M059J (cell line): ENCODE data around the gene ASTN2. TPM values are rescaled to one million over a fixed set of nuclear protein-coding genes. Genes with fewer than 3 reads are reported as not detected.
A peak's percentile ranks its signal among the peaks of the same experiment; 100 is the strongest.

Source experiments
- DNase-seq: peaks from one replicate; pipeline ENCODE4 v3.0.0-alpha.2; 2012; ENCODE audit warnings: low read depth
- total RNA-seq: library from RNA; depleted of rRNA; stranded (reverse); fragments of >200 nt; shearing (Covaris generic); gene quantifications from 2 replicates; pipeline ENCODE4 v1.2.3, GENCODE V29; 2014

ASTN2 gene
- total RNA-seq, 1 experiment from 2014 or later = 4.2 TPM

DNA sequence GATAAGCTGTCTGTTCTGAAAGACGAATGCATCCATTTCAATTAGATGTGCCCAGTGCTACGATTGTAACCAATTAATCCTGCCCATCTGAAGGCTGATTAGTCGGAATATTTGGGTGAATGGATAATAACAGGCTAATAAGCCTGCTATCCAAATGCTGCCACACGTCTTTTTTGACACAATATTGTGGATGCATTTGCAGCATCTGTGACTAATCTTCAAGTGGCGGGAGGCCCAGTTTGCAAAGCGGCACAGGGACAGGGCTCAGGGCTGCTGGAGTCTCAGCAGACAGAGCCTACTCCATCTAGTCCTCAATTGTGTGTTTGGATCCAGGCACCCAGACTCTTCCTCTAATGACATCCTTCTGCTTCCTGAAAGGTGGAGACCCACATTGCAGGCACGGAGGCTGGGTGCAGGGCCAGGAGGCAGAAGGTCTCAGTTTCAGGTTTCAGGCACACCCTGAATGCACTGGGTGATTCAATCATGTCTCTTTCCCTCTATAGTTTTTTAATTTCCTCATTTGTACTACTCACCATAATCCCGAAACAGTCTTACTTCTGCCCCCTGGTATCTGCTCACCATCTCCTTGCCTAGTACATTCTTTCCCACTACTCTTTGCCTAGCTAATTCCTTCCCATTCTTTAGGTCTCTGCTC is 169.6 kb downstream of the ASTN2 start:
- DNase-seq = no peak

DNA sequence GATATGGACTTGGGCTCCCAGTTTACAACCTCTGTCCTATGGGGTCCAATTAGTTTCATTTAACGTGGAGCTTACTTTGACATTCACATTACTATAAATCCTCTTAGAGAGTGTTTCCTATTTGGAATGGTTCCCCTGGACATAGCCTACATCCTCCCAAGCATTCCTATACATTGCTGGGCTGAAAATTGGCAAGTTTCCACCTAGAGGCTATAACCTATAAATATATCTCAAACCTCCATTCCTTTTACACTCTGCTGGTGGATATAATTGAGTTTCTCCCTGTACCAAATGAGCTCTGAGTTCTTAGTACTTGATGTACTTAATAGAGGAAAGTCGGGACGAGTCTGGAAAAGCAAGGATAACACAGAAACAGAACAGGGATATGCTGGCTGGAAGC is 172.8 kb downstream of the ASTN2 start:
- no peak for DNase-seq

- DNase-seq = no peak
Measured at GRCh38 chr9:117239428-117239827, 175.4 kb downstream of the ASTN2 start.

DNA sequence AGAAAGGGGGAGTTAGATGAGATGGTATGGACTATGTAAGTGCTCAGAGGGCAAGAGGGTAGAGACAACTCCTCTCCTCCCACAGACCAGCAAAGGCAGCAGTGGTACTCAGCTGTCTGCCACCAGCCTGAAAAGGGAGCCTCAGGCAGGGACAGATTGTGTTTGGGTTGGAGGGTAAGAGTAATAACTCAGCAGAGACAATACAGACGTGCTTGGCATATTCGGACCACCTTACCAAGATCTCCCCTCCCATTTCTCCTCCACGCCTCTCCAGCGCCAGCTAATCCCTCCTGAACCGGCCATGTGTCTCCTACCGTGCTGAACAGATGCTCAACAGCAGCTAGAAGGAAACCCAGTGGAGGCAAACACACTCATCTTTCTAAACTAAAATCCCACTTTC is 180.8 kb downstream of the ASTN2 start:
- no peak for DNase-seq

DNA sequence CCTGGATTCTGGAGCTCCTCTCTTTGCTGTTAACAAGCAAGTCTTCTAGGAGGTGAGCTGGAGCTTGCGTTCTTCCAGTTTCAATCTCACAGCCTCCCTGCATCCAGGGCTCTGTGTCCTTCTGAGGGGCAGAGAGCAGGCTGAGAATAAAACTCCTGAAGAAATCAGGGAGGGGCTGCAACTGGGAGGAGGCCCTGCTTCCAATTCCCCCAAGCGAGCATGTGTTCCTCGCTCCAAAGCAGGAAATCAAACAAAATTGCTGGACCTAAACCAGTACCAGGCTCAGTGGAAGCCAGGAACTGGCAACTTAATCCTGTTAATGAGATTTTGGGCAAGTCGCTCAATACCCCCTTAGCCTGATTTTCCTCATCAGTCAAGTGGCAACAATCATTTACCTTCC is 181.8 kb downstream of the ASTN2 start:
- no peak for DNase-seq

- DNase-seq = no peak
Measured at GRCh38 chr9:117232281-117232680, 182.6 kb downstream of the ASTN2 start.

DNA sequence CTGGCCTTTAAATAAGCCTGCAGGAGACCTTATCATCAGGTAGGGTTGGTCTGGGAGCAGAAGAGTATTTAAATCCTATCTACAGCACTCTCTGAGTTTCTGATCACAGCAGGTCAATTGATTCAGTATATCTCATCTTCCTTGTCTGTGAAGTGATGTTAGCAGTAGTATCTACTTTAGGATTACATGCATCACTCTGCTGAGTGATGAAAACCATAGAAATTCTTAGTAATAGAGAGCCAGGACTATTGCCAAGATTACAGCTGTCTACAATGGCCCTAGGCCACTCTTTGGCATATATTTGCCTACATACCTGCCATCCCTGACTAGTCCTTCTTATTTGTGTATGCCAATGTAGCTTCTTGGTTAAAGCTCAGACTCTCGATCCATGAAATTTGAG is 183.8 kb downstream of the ASTN2 start:
- no peak for DNase-seq

GRCh38 chr9:117224695-117225094 is 190.2 kb downstream of the ASTN2 start:
- DNase-seq = peak; percentile 3

GRCh38 chr9:117218951-117219350 is 195.9 kb downstream of the ASTN2 start:
- DNase-seq = no peak

- DNase-seq = no peak
Measured at GRCh38 chr9:117214416-117214815, 200.4 kb downstream of the ASTN2 start.

- DNase-seq = no peak
Measured at GRCh38 chr9:117211280-117211679, 203.6 kb downstream of the ASTN2 start.

DNA sequence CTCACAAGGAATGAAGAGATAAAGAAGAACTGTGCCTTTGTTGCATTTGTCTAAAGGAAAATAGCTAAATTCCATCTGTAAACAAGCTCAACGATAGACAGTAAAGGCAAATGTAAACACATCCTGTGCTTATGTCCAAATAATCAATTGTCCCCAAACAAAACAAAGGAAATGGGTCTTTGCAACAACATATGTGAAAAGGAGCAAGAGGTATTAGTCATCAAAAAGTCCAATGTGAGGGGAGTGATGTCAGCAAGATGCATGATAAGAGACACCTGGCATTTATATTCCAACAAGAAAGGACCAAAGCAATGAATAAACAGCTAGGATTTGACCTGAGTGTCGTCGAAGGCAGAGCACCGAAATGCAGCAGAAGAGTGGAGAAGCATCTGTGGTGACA is 209.1 kb downstream of the ASTN2 start:
- no peak for DNase-seq

- no peak for DNase-seq
Measured at GRCh38 chr9:117204971-117205370, 209.9 kb downstream of the ASTN2 start.

DNA sequence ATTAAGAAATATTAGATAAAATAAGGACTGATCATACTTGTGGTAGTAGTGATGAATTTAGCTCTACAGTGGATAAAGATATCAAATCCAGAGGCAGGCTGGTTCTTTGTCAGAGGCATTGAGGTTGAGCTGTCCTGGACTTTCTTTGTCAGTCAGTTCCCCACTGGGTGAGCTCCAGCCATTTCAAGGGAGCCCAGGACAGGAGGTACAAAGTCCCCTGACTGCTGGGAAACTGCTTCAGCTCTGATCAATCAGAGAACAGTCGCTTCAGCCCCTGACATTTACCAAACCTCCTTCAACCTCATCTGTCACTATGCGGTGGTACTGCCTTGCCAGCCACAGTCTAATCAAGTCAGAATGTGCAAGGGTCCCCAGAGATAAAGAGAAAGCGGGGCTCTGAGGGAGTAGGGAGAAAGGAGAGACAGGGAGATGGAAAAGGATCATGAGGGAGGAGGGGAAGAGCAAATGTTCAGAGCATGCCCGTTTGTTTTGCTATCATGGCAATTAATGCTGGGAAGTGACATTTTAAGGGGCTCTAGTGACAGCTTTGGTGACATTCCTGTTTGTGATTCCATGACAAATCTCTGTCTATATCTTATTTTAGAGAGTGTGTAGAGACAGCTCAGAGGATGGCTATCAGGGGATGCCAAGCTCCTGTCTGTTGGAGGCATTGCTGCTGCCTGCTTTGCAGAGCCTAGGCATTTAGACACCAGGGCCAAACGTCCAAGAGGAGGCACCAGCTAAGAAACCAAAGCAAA is 223.2 kb downstream of the ASTN2 start:
- DNase-seq = no peak

DNA sequence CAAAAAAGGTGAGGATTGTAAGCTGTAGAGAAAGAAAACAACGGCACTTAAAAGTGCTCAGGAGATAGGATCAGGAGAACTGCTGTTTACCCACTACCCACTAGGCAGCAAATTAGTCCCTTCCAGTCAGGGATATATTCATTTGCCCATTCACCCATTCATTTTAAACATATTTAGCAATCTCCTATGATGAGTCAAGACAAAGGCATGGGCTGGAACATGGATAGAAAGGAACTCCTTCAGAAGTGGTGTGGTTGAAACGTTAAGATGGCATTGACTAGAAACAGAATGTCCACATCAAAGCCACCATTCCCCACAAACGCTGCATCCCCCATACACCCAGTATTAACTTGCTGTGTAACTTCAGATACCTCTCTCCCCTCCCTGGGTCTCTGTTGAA is 225.7 kb downstream of the ASTN2 start:
- peak; percentile 11 for DNase-seq

GRCh38 chr9:117188394-117188793 is 226.5 kb downstream of the ASTN2 start:
- no peak for DNase-seq

GRCh38 chr9:117187498-117187897 is 227.4 kb downstream of the ASTN2 start:
- no peak for DNase-seq

GRCh38 chr9:117184173-117184572 is 230.7 kb downstream of the ASTN2 start:
- no peak for DNase-seq

DNA sequence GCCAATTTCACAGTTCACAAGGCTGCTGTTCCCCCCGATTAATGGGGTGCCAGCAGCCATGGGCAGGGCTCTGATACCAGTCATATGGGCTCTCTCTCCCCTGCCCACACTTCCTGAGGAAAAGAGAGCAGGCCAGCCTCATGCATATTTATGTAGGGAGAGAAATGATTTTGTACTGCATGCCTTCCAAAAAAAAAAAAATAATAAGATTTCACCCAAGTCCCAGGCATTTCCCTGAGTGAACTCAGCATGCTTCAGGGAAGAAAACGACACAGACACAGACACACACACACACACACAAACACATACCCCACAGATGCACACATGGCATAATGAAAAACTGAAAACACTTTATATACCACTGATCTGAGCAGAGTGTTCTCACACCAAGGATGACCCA is 232.8 kb downstream of the ASTN2 start:
- DNase-seq = no peak

- DNase-seq = no peak
Measured at GRCh38 chr9:117180896-117181445, 233.9 kb downstream of the ASTN2 start.

DNA sequence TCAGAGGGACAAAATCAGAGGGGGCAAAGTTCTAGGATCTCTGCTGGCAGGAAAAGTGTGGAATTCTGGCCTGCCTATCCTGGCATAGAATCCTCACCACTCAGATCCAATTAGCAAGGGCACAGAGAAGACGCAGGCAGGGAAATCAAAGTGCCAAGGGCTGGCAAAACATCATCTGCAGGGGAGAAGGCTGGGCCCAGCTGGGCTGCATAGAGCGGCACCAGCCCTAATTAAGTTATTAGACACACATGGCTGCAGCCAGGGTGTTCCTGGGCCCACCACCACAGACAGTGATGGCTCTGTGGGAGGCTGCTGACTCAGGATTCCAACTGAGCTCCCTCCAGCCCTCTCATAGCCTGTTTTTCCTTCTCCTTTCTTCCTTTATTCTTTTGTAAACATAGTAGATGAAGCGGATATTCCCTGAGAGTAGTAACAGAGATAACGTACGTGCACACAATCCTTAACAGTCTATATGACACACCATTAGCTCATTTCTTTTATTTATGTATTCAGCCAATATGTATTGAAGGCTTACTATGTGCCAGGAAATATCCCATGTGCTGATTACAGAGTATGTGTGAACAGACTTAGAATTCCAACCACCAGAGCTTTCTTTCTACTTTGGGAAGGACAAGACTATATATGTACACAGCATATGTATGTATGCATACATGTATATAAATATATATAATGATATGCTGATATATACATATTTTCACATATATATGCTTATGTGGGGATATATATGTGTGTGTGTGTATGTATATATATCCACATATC is 236.1 kb downstream of the ASTN2 start:
- DNase-seq = no peak

DNA sequence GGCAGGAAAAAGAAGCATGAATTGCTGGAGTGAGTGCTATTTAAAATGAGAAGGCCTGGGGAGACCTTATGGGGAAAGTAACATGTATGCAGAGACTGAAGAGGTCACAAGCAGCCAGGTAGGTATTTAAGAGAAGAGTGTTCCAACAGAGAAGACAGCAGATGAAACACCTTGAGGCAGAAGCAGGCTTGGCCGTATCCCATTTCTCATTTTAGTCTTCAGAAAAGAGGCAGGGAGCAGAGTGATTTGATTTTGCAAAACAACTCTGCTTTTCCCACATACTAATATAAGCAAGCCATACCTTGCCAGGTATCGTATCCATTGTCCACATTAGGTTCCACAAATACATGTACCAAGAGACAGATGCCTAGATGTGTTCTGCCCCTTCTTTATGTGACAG is 244.3 kb downstream of the ASTN2 start:
- DNase-seq = no peak
